GM12865 (cell line): Measurements from ENCODE around the gene ZC3H14.
A peak's percentile ranks its signal among the peaks of the same experiment; 100 is the strongest.

Experiments
- DNase-seq: peaks from one replicate; pipeline ENCODE4 v3.0.0; 2010; ENCODE audit warnings: low read depth
- H3K4me3 ChIP-seq: 2 replicates; pipeline ENCODE4 v1.5.1; 2011; ENCODE audit warnings: mild to moderate bottlenecking, low read depth, low read length, control low read depth
- CTCF ChIP-seq: IDR thresholded peaks from 2 replicates; pipeline ENCODE4 v1.5.1; 2011; ENCODE audit warnings: low read length, control low read depth, low read depth, inconsistent platforms; ENCODE audit not compliant: insufficient read depth; ENCODE audit errors: missing control alignments

The ZC3H14 gene

GRCh38 chr14:88614218-88614907 is 51.5 kb downstream of the ZC3H14 start:
- peak; percentile 10 for DNase-seq
- no peak overlapping the region for H3K4me3 ChIP-seq
- no peak for TF ChIP-seq CTCF

- TF ChIP-seq CTCF: no peak
- H3K4me3 ChIP-seq: no peak overlapping the region
- no peak for DNase-seq
These were observed 53.9 kb downstream of the ZC3H14 start for GRCh38 chr14:88616697-88617096.

GRCh38 chr14:88617479-88617878 is 54.6 kb downstream of the ZC3H14 start:
- no peak for DNase-seq
- no peak overlapping the region for H3K4me3 ChIP-seq
- TF ChIP-seq CTCF: no peak

- TF ChIP-seq CTCF: no peak
- H3K4me3 ChIP-seq: no peak overlapping the region
- DNase-seq: no peak
These were observed 55.6 kb downstream of the ZC3H14 start for GRCh38 chr14:88618476-88618875.

- no peak for TF ChIP-seq CTCF
- DNase-seq: no peak
- H3K4me3 ChIP-seq: no peak overlapping the region
These were observed 58.3 kb downstream of the ZC3H14 start for GRCh38 chr14:88621100-88621499.

- no peak for DNase-seq
- no peak overlapping the region for H3K4me3 ChIP-seq
- no peak for TF ChIP-seq CTCF
These were observed 62.8 kb downstream of the ZC3H14 start for GRCh38 chr14:88625671-88626070.

GRCh38 chr14:88628033-88628432 is 65.2 kb downstream of the ZC3H14 start:
- TF ChIP-seq CTCF: no peak
- no peak overlapping the region for H3K4me3 ChIP-seq
- DNase-seq: no peak
